Erythroblast (primary cell): Measurements from ENCODE around the gene KIRREL1.

Experiments
- GATA1 ChIP-seq: IDR thresholded peaks from 2 replicates; pipeline ENCODE4 v1.6.1; 2011; ENCODE audit warnings: low read depth, mild to moderate bottlenecking, control low read depth, low read length, moderate library complexity
- POLR2A ChIP-seq: IDR thresholded peaks from 2 replicates; pipeline ENCODE4 v1.6.1; 2011; ENCODE audit warnings: mild to moderate bottlenecking, low read length

DNA sequence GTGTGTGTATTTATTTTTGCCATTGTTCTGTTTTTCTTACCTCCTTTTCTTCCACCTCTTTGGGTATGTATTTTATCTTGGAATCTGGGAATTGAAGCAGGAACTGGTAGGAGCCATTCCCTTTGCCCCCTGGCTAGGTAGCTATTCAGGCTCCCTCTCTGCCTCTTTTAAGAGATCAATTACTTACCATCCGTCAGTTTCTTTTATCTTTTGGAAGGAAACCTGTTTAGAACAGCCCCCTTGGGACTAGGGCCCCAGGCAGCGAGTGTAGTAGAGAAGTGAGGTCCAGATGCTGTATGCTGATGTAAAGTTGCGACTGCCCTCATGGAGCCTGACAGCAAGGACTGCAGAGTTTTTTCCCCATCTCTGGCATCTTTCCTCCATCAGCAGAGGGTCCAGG is 41.6 kb downstream of the KIRREL1 start:
- TF ChIP-seq POLR2A (no peak), GATA1 (no peak)
